ENCODE measurements around the gene CDH4. TPM values are rescaled to one million over a fixed set of nuclear protein-coding genes. Genes with fewer than 3 reads are reported as not detected.

CDH4 gene
- total and polyA plus RNA-seq, 2 of the 8 experiments (the other 6 are each of a cell fraction or from before 2014, with no cell fraction given) = 4.3 to 7.9 TPM

- Histone ChIP-seq H3K18ac (ENCODE audit: extremely low read depth, low read length) (no peak overlapping the region), H3K27ac (ENCODE audit: low read depth, low read length) (no peak overlapping the region), H3K4ac (replicated peaks; ENCODE audit: insufficient read length, low read depth, low read length) (no peak overlapping the region), H3K79me1 (ENCODE audit: low read depth, low read length) (no peaks in the 10 kb centered on the region), H2BK5ac (ENCODE audit: low read depth, low read length) (no peak overlapping the region), H2AFZ (ENCODE audit: low read length) (no peak overlapping the region), H3K9me3 (ENCODE audit: insufficient read depth in 2 of 2, low read depth in 1 of 2, low read length in 1 of 2) (peaks cover 4 to 6% of the 10 kb centered on the region in 2 experiments; a peak in 1 of 4 replicates), H3K79me2 (ENCODE audit: control insufficient read depth in 1 of 2, insufficient read depth in 2 of 2, low read length in 2 of 2) (no peaks in the 10 kb centered on the region), H3K56ac (replicated peaks; ENCODE audit: insufficient read length, low read depth, low read length) (no peak overlapping the region), H4K91ac (replicated peaks; ENCODE audit: insufficient read length, low read length) (no peak overlapping the region), H4K8ac (ENCODE audit: extremely low read depth, insufficient read depth, low read length) (no peak overlapping the region), H2BK12ac (ENCODE audit: low read depth, low read length) (no peak overlapping the region), H2BK120ac (replicated peaks; ENCODE audit: low read depth, low read length) (no peak overlapping the region), H3K27me3 (replicated peaks in 1 of 4; ENCODE audit: control insufficient read depth in 3 of 4, extremely low read depth in 1 of 4, insufficient read depth in 3 of 4, low read length in 3 of 4) (no peaks in the 10 kb centered on the region; a peak in 1 of 7 replicates), H2AK5ac (ENCODE audit: low read depth, low read length) (0 out of 2 replicates have a peak overlapping the region, but pooled peaks have one; percentile 24), H3K23ac (ENCODE audit: insufficient read length) (no peak overlapping the region), H4K20me1 (replicated peaks in 1 of 2; ENCODE audit: control insufficient read depth in 1 of 2, insufficient read depth in 2 of 2, low read length in 2 of 2) (no peaks in the 10 kb centered on the region), H4K5ac (ENCODE audit: insufficient read length, low read depth, low read length) (no peak overlapping the region), H3K4me3 (ENCODE audit: extremely low read depth in 1 of 4, insufficient read depth in 2 of 4, low read depth in 3 of 4, low read length in 4 of 4) (no peak overlapping the region), H3K4me2 (ENCODE audit: insufficient read depth in 1 of 2, low read depth in 2 of 2, low read length in 2 of 2) (no peak overlapping the region), H3K9ac (replicated peaks in 1 of 4; ENCODE audit: extremely low read depth in 1 of 4, low read depth in 3 of 4, low read length in 3 of 4) (no peak overlapping the region), H3K36me3 (ENCODE audit: control insufficient read depth in 2 of 4, insufficient read depth in 4 of 4, low read length in 3 of 4) (no peaks in the 10 kb centered on the region; a peak in 1 of 8 replicates), H3K14ac (ENCODE audit: insufficient read length) (no peak overlapping the region), H3K23me2 (ENCODE audit: low read depth, low read length) (no peaks in the 10 kb centered on the region), H3K4me1 (replicated peaks in 1 of 4; ENCODE audit: control insufficient read depth in 3 of 4, insufficient read depth in 4 of 4, low read length in 3 of 4) (0 out of 7 replicates have a peak, but pooled peaks cover 0 to 3% (median under 1%) of the 10 kb centered on the region in 4 experiments), H2BK15ac (ENCODE audit: low read length) (no peak overlapping the region), H2BK20ac (ENCODE audit: low read length) (no peak overlapping the region)
- ChIA-PET POLR2A (ENCODE audit: partially characterized antibody) (no interaction called here), CTCF (ENCODE audit: partially characterized antibody) (interaction anchor here (0.6 to 2.3 kb wide), 4 partner anchors 14 to 50 kb away, joined by 4 to 7 read pairs (median 4); no protein-coding TSS in a partner anchor)
- TF ChIP-seq KDM5A (IDR thresholded peaks at IDR 0.05; ENCODE audit: low read length) = no peak
- TF ChIP-seq BACH1 (IDR thresholded peaks at IDR 0.05; ENCODE audit: low read length) = no peak
- no peak for TF ChIP-seq TAF1 (IDR thresholded peaks at IDR 0.05; ENCODE audit: low read depth, low read length)
- no peak for TF ChIP-seq CEBPB (IDR thresholded peaks at IDR 0.05; ENCODE audit: low read depth, low read length)
- TF ChIP-seq EGR1 (IDR thresholded peaks at IDR 0.05; ENCODE audit: borderline replicate concordance, low read depth, low read length) = no peak
- TF ChIP-seq TEAD4 (IDR thresholded peaks at IDR 0.05; ENCODE audit: low read depth, low read length) = no peak
- TF ChIP-seq JUND (IDR thresholded peaks at IDR 0.05; ENCODE audit: low read length) = no peak
- TF ChIP-seq HDAC2 (IDR thresholded peaks at IDR 0.05; ENCODE audit: borderline replicate concordance in 1 of 2, low read depth in 2 of 2, low read length in 2 of 2) = no peak
- no peak for TF ChIP-seq CREB1 (IDR thresholded peaks at IDR 0.05)
- TF ChIP-seq SIN3A (conservative IDR thresholded peaks at IDR 0.05 in 1 of 2, IDR thresholded peaks at IDR 0.05 in 1 of 2; ENCODE audit: low read depth in 1 of 2, low read length in 2 of 2) = no peak
- TF ChIP-seq SAP30 (IDR thresholded peaks at IDR 0.05; ENCODE audit: insufficient read depth, insufficient replicate concordance, low read length) = no peak
- TF ChIP-seq SRF (IDR thresholded peaks at IDR 0.05; ENCODE audit: low read depth, low read length) = no peak
- no peak for TF ChIP-seq SUZ12 (IDR thresholded peaks at IDR 0.05; ENCODE audit: low read length)
- no peak for TF ChIP-seq EZH2 (IDR thresholded peaks at IDR 0.05; ENCODE audit: low read depth, low read length, severe bottlenecking)
- 93% methylated on average over 15 of the region's 15 CpGs; no CpG with 5 or more reads in 1 of the 2 experiments for WGBS, 2 experiments (ENCODE audit: extremely low coverage in 1 of 2, insufficient coverage in 1 of 2, insufficient read length in 1 of 2, insufficient replicate concordance in 2 of 2, low coverage in 1 of 2, low lambda C conversion rate in 2 of 2, missing lambda C conversion rate in 1 of 2)
- no peak for DNase-seq (ENCODE audit: low read depth in 1 of 2, low spot score in 2 of 2)
- no peak for FAIRE-seq
These were observed 594.0 kb downstream of the CDH4 start for GRCh38 chr20:61846074-61846473.

All from H1 (cell line).